WTC11 (cell line): ENCODE measurements around the gene PLXNA1. TPM values are rescaled to one million over a fixed set of nuclear protein-coding genes. Genes with fewer than 3 reads are reported as not detected.

Experiments used
- ATAC-seq: fragments of 200-7000 bp; cut with Tn5 transposase; 2 replicates; pipeline ENCODE4 v1.10.0; 2021; ENCODE audit warnings: mild to moderate bottlenecking, moderate library complexity
- CTCF ChIA-PET: fragments of 300-600 bp; sonication (Branson Sonifier 250); formaldehyde crosslinking; loops from one replicate; lab custom pipeline; 2021; ENCODE audit warnings: antibody characterized with exemption; lab: Charles Lee
- POLR2A ChIA-PET: fragments of 350-600 bp; sonication (Branson Sonifier 250); formaldehyde crosslinking; loops from one replicate; lab custom pipeline; 2021; ENCODE audit warnings: antibody characterized with exemption; lab: Charles Lee
- DNase-seq: peaks from one replicate; pipeline ENCODE4 v3.0.0; 2021; ENCODE audit warnings: low spot score
- H3K27ac Mint-ChIP-seq: 2 replicates; pipeline ENCODE4 v1.8.0; 2021; ENCODE audit warnings: mixed read lengths
- H3K27me3 Mint-ChIP-seq: 2 replicates; pipeline ENCODE4 v1.8.0; 2021; ENCODE audit warnings: low read depth, mild to moderate bottlenecking, moderate library complexity, mixed read lengths
- H3K36me3 Mint-ChIP-seq: 2 replicates; pipeline ENCODE4 v1.8.0; 2021; ENCODE audit warnings: mixed read lengths
- H3K4me1 Mint-ChIP-seq: 2 replicates; pipeline ENCODE4 v1.8.0; 2022; ENCODE audit warnings: mixed read lengths
- H3K4me3 Mint-ChIP-seq: 2 replicates; pipeline ENCODE4 v1.8.0; 2021; ENCODE audit warnings: mild to moderate bottlenecking, moderate library complexity, mixed read lengths
- H3K9me3 Mint-ChIP-seq: 2 replicates; pipeline ENCODE4 v1.8.0; 2021; ENCODE audit warnings: mixed read lengths
- ATF3 ChIP-seq: sonication (generic); formaldehyde crosslinking; conservative IDR thresholded peaks from 2 replicates; pipeline ENCODE4 v1.8.1; 2022; ENCODE audit warnings: mild to moderate bottlenecking, missing genetic modification reagents
- ELF4 ChIP-seq: sonication (generic); formaldehyde crosslinking; IDR thresholded peaks from 2 replicates; pipeline ENCODE4 v1.8.1; 2022; ENCODE audit warnings: low read depth, mild to moderate bottlenecking, moderate library complexity, missing genetic modification reagents
- ERG ChIP-seq: fragments of 250-450 bp; sonication (Bioruptor Pico); IDR thresholded peaks from 2 replicates; pipeline ENCODE4 v1.8.0; 2021; ENCODE audit warnings: mild to moderate bottlenecking
- ESRRA ChIP-seq: sonication (generic); formaldehyde crosslinking; IDR thresholded peaks from 2 replicates; pipeline ENCODE4 v1.8.1; 2022; ENCODE audit warnings: mild to moderate bottlenecking, missing genetic modification reagents, borderline replicate concordance
- ETV6 ChIP-seq: sonication (generic); formaldehyde crosslinking; IDR thresholded peaks from 2 replicates; pipeline ENCODE4 v1.8.1; 2022; ENCODE audit warnings: mild to moderate bottlenecking, missing genetic modification reagents
- GABPB1 ChIP-seq: sonication (generic); formaldehyde crosslinking; IDR thresholded peaks from 2 replicates; pipeline ENCODE4 v1.8.1; 2023; ENCODE audit warnings: mild to moderate bottlenecking, missing genetic modification reagents
- GRHL2 ChIP-seq: fragments of 250-450 bp; sonication (Bioruptor Pico); IDR thresholded peaks from 2 replicates; pipeline ENCODE4 v1.8.0; 2022; ENCODE audit warnings: mild to moderate bottlenecking, moderate library complexity; ENCODE audit not compliant: insufficient replicate concordance, severe bottlenecking
- IRF2 ChIP-seq: sonication (generic); formaldehyde crosslinking; IDR thresholded peaks from 2 replicates; pipeline ENCODE4 v1.8.0; 2022; ENCODE audit warnings: low read depth, missing genetic modification reagents, borderline replicate concordance
- JAZF1 ChIP-seq: fragments of 250-450 bp; sonication (Bioruptor Pico); IDR thresholded peaks from 2 replicates; pipeline ENCODE4 v1.9.0; 2021; ENCODE audit warnings: moderate library complexity, mild to moderate bottlenecking, inconsistent platforms
- KAT7 ChIP-seq: sonication (generic); formaldehyde crosslinking; IDR thresholded peaks from 2 replicates; pipeline ENCODE4 v1.8.1; 2023; ENCODE audit warnings: missing genetic modification reagents, mild to moderate bottlenecking, borderline replicate concordance
- NFE2L1 ChIP-seq: sonication (generic); formaldehyde crosslinking; IDR thresholded peaks from 2 replicates; pipeline ENCODE4 v1.8.1; 2023; ENCODE audit warnings: missing genetic modification reagents
- NFYB ChIP-seq: sonication (generic); formaldehyde crosslinking; conservative IDR thresholded peaks from 2 replicates; pipeline ENCODE4 v1.8.0; 2022; ENCODE audit warnings: low read depth, missing genetic modification reagents
- NR2C2 ChIP-seq: sonication (generic); formaldehyde crosslinking; IDR thresholded peaks from 2 replicates; pipeline ENCODE4 v1.8.0; 2022; ENCODE audit warnings: mild to moderate bottlenecking, missing genetic modification reagents
- RORB ChIP-seq: fragments of 250-450 bp; sonication (Bioruptor Pico); IDR thresholded peaks from 2 replicates; pipeline ENCODE4 v1.9.0; 2021; ENCODE audit warnings: mild to moderate bottlenecking
- TCF7 ChIP-seq: sonication (generic); formaldehyde crosslinking; IDR thresholded peaks from 2 replicates; pipeline ENCODE4 v1.8.0; 2022; ENCODE audit warnings: mild to moderate bottlenecking, low read depth, missing genetic modification reagents, moderate library complexity
- TP53 ChIP-seq: sonication (generic); formaldehyde crosslinking; IDR thresholded peaks from 2 replicates; pipeline ENCODE4 v1.8.1; 2023; ENCODE audit warnings: mild to moderate bottlenecking, missing genetic modification reagents
- ZBTB21 ChIP-seq: sonication (generic); formaldehyde crosslinking; IDR thresholded peaks from 2 replicates; pipeline ENCODE4 v1.8.1; 2023; ENCODE audit warnings: mild to moderate bottlenecking, missing genetic modification reagents, borderline replicate concordance
- ZNF121 ChIP-seq: sonication (generic); formaldehyde crosslinking; IDR thresholded peaks from 2 replicates; pipeline ENCODE4 v1.8.0; 2023; ENCODE audit warnings: missing genetic modification reagents
- ZNF138 ChIP-seq: sonication (generic); formaldehyde crosslinking; conservative IDR thresholded peaks from 2 replicates; pipeline ENCODE4 v1.8.1; 2022; ENCODE audit warnings: mild to moderate bottlenecking, moderate library complexity, missing genetic modification reagents
- ZNF317 ChIP-seq: sonication (generic); formaldehyde crosslinking; IDR thresholded peaks from 2 replicates; pipeline ENCODE4 v1.8.1; 2023; ENCODE audit warnings: low read depth, mild to moderate bottlenecking, moderate library complexity, missing genetic modification reagents, borderline replicate concordance
- total RNA-seq: library from RNA; stranded (reverse); gene quantifications from 3 replicates; pipeline ENCODE4 v1.2.3, GENCODE V29; 2021
- TF ChIP-seq, protein P1 (sequence below): sonication (generic); formaldehyde crosslinking; IDR thresholded peaks from 2 replicates; pipeline ENCODE4 v1.8.0; 2023; ENCODE audit warnings: missing genetic modification reagents, mild to moderate bottlenecking, borderline replicate concordance
- TF ChIP-seq, protein P2 (sequence below): sonication (generic); formaldehyde crosslinking; IDR thresholded peaks from 2 replicates; pipeline ENCODE4 v1.8.1; 2022; ENCODE audit warnings: low read depth, missing genetic modification reagents, borderline replicate concordance
- TF ChIP-seq, protein P3 (sequence below): sonication (generic); formaldehyde crosslinking; IDR thresholded peaks from 2 replicates; pipeline ENCODE4 v1.8.0; 2023; ENCODE audit warnings: missing genetic modification reagents

Gene PLXNA1
- total RNA-seq, 1 experiment from 2014 or later, result 53.8 TPM

- ChIA-PET POLR2A (no interaction called here), CTCF (interaction anchor here (1.1 to 1.2 kb wide), 2 partner anchors 438 to 557 kb away, joined by 3 to 4 read pairs; no protein-coding TSS in a partner anchor)
- H3K4me1 Mint-ChIP-seq, result no peaks in the 10 kb centered on the region
- no peak overlapping the region; the same call in 1 of the 2 replicates for H3K27ac Mint-ChIP-seq
- DNase-seq (no peak), ATAC-seq (no peak)
- no peak overlapping the region for H3K4me3 Mint-ChIP-seq
- peaks cover 23% of the 10 kb centered on the region for H3K36me3 Mint-ChIP-seq
- H3K9me3 Mint-ChIP-seq, result no peaks in the 10 kb centered on the region
- no peaks in the 10 kb centered on the region for H3K27me3 Mint-ChIP-seq
- no peak for TF ChIP-seq ETV6 (CRISPR knock-in tag)
- TF ChIP-seq TCF7 (CRISPR knock-in tag), result no peak
- TF ChIP-seq TP53 (CRISPR knock-in tag), result no peak
- TF ChIP-seq NFE2L1 (CRISPR knock-in tag), result no peak
- no peak for TF ChIP-seq ATF3 (CRISPR knock-in tag)
- TF ChIP-seq, protein P1, sequence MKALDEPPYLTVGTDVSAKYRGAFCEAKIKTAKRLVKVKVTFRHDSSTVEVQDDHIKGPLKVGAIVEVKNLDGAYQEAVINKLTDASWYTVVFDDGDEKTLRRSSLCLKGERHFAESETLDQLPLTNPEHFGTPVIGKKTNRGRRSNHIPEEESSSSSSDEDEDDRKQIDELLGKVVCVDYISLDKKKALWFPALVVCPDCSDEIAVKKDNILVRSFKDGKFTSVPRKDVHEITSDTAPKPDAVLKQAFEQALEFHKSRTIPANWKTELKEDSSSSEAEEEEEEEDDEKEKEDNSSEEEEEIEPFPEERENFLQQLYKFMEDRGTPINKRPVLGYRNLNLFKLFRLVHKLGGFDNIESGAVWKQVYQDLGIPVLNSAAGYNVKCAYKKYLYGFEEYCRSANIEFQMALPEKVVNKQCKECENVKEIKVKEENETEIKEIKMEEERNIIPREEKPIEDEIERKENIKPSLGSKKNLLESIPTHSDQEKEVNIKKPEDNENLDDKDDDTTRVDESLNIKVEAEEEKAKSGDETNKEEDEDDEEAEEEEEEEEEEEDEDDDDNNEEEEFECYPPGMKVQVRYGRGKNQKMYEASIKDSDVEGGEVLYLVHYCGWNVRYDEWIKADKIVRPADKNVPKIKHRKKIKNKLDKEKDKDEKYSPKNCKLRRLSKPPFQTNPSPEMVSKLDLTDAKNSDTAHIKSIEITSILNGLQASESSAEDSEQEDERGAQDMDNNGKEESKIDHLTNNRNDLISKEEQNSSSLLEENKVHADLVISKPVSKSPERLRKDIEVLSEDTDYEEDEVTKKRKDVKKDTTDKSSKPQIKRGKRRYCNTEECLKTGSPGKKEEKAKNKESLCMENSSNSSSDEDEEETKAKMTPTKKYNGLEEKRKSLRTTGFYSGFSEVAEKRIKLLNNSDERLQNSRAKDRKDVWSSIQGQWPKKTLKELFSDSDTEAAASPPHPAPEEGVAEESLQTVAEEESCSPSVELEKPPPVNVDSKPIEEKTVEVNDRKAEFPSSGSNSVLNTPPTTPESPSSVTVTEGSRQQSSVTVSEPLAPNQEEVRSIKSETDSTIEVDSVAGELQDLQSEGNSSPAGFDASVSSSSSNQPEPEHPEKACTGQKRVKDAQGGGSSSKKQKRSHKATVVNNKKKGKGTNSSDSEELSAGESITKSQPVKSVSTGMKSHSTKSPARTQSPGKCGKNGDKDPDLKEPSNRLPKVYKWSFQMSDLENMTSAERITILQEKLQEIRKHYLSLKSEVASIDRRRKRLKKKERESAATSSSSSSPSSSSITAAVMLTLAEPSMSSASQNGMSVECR (CRISPR knock-in tag), result no peak
- TF ChIP-seq, protein P2, sequence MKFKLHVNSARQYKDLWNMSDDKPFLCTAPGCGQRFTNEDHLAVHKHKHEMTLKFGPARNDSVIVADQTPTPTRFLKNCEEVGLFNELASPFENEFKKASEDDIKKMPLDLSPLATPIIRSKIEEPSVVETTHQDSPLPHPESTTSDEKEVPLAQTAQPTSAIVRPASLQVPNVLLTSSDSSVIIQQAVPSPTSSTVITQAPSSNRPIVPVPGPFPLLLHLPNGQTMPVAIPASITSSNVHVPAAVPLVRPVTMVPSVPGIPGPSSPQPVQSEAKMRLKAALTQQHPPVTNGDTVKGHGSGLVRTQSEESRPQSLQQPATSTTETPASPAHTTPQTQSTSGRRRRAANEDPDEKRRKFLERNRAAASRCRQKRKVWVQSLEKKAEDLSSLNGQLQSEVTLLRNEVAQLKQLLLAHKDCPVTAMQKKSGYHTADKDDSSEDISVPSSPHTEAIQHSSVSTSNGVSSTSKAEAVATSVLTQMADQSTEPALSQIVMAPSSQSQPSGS, result no peak
- no peak for TF ChIP-seq NR2C2 (CRISPR knock-in tag)
- no peak for TF ChIP-seq NFYB (CRISPR knock-in tag)
Observed at GRCh38 chr3:127017781-127018180, 34.9 kb downstream of the PLXNA1 start.

DNA sequence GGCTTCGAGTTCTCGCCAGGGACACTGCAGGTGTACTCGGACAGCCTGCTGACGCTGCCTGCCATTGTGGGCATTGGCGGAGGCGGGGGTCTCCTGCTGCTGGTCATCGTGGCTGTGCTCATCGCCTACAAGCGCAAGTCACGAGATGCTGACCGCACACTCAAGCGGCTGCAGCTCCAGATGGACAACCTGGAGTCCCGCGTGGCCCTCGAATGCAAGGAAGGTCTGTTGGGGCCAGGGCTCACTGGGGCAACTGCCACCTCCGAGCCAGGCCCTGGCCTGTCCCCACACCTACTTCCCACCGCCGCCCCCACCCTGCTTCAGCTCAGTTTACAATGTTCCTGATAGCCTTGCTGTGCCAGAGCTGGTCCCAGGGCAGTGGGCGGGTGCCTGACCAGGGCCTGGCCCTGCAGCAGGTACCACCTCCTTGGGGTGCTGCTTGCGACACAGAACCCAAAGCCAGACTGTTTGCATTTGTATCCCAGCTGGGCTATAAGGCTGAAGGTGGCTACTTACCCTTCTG is 35.5 kb downstream of the PLXNA1 start:
- TF ChIP-seq ZBTB21 (CRISPR knock-in tag) (no peak), NFE2L1 (CRISPR knock-in tag) (no peak)
- Mint-ChIP-seq H3K4me3 (no peak overlapping the region), H3K4me1 (no peaks in the 10 kb centered on the region), H3K36me3 (peaks cover 20% of the 10 kb centered on the region), H3K27ac (no peak overlapping the region), H3K9me3 (no peaks in the 10 kb centered on the region), H3K27me3 (no peaks in the 10 kb centered on the region)
- no peak for ATAC-seq
- ChIA-PET POLR2A (no interaction called here), CTCF (interaction anchor here (1.1 to 1.2 kb wide), 2 partner anchors 437 to 557 kb away, joined by 3 to 4 read pairs; no protein-coding TSS in a partner anchor)
- no peak for DNase-seq

DNA sequence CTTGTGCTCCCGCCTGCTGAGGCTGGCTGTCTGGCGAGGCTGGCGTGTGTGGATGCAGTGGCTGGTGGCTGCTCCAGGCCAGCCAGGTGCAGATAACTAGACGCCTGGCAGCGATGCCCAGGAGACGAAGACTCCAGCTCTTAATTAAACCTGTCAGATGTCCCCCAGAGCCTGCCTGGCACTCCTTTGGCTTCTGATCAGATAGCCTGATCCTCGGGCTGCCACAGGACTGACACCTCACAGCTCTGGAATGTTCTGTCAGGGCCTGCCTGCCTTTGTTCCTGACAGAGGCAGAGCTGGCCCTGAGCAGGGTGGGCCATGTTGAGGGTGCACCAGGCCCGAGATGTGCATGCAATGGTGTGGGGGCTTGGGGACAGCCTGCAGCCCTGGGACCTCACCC is 36.5 kb downstream of the PLXNA1 start:
- ATAC-seq, result no peak

DNA sequence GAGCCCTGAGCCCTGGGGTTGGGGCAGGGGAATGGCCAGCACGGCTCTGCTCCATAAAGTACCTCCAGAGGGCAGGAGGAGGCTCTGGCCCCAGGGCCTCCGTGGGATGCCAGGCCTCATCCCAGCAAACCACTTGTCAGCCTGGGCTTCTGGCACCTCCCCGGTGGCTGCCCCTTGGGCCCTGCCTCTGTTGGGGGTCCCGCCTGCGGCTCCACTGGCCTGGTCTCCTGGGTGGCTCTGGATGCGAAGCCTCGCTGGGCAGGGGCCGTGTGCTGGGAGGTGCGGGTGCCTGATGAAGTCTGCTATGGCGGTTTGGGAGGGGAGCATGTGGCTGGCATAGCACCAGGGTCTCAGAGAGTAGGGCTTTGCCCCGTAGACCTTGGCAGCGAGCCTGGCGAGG is 37.6 kb downstream of the PLXNA1 start:
- Mint-ChIP-seq H3K9me3 (no peaks in the 10 kb centered on the region), H3K4me3 (no peak overlapping the region), H3K27me3 (no peaks in the 10 kb centered on the region), H3K27ac (no peak overlapping the region), H3K4me1 (no peaks in the 10 kb centered on the region), H3K36me3 (peaks cover 23% of the 10 kb centered on the region)
- ChIA-PET CTCF (no interaction called here), POLR2A (no interaction called here)
- ATAC-seq (no peak), DNase-seq (no peak)
- TF ChIP-seq ZNF121 (CRISPR knock-in tag), result no peak
- TF ChIP-seq ZNF138, result no peak
- no peak for TF ChIP-seq ELF4
- no peak for TF ChIP-seq JAZF1 (CRISPR knock-in tag)
- no peak for TF ChIP-seq KAT7 (CRISPR knock-in tag)
- TF ChIP-seq, protein P3, sequence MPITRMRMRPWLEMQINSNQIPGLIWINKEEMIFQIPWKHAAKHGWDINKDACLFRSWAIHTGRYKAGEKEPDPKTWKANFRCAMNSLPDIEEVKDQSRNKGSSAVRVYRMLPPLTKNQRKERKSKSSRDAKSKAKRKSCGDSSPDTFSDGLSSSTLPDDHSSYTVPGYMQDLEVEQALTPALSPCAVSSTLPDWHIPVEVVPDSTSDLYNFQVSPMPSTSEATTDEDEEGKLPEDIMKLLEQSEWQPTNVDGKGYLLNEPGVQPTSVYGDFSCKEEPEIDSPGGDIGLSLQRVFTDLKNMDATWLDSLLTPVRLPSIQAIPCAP (CRISPR knock-in tag), result no peak
- no peak for TF ChIP-seq GRHL2
- no peak for TF ChIP-seq ESRRA
- TF ChIP-seq ERG (CRISPR knock-in tag), result no peak
- no peak for TF ChIP-seq GABPB1
- no peak for TF ChIP-seq RORB (CRISPR knock-in tag)
- no peak for TF ChIP-seq ZBTB21 (CRISPR knock-in tag)
- TF ChIP-seq IRF2 (CRISPR knock-in tag), result no peak

More for the DNA sequence above, 36.5 kb downstream of the PLXNA1 start:
- POLR2A ChIA-PET, result no interaction called here
- CTCF ChIA-PET, result no interaction called here
- Mint-ChIP-seq H3K27me3 (no peaks in the 10 kb centered on the region), H3K4me1 (no peaks in the 10 kb centered on the region), H3K4me3 (no peak overlapping the region), H3K9me3 (no peaks in the 10 kb centered on the region), H3K27ac (no peak overlapping the region), H3K36me3 (peaks cover 18% of the 10 kb centered on the region)
- no peak for DNase-seq
- no peak for TF ChIP-seq ZNF317 (CRISPR knock-in tag)
